NCI-H2196 treated with DMSO at 0.1 percent for 48 hours (cell line): ENCODE results near the gene LRIG1.

ENCODE experiments used
- DNase-seq: peaks from one replicate; lab custom pipeline; 2025; ENCODE audit not compliant: unreplicated experiment; lab: John Stamatoyannopoulos, UW

The LRIG1 gene

GRCh38 chr3:66470956-66471686 lies 29.7 kb downstream of the LRIG1 start:
- DNase-seq, result no peak

- DNase-seq, result no peak
Observed at GRCh38 chr3:66470285-66470684, 30.5 kb downstream of the LRIG1 start.

GRCh38 chr3:66469220-66469640 lies 31.6 kb downstream of the LRIG1 start:
- no peak for DNase-seq

- no peak for DNase-seq
Observed at GRCh38 chr3:66467996-66468735, 32.7 kb downstream of the LRIG1 start.

- DNase-seq, result no peak
Observed at GRCh38 chr3:66466606-66467270, 34.1 kb downstream of the LRIG1 start.

GRCh38 chr3:66465587-66465986 lies 35.2 kb downstream of the LRIG1 start:
- no peak for DNase-seq

GRCh38 chr3:66465034-66465433 lies 35.8 kb downstream of the LRIG1 start:
- no peak for DNase-seq

GRCh38 chr3:66464512-66464894 lies 36.3 kb downstream of the LRIG1 start:
- no peak for DNase-seq

GRCh38 chr3:66463730-66464511 lies 36.9 kb downstream of the LRIG1 start:
- DNase-seq, result no peak

GRCh38 chr3:66463054-66463631 lies 37.7 kb downstream of the LRIG1 start:
- no peak for DNase-seq

GRCh38 chr3:66457252-66457651 lies 43.6 kb downstream of the LRIG1 start:
- DNase-seq, result no peak

- no peak for DNase-seq
Observed at GRCh38 chr3:66456711-66457173, 44.1 kb downstream of the LRIG1 start.

GRCh38 chr3:66454464-66454859 lies 46.4 kb downstream of the LRIG1 start:
- DNase-seq, result no peak

- no peak for DNase-seq
Observed at GRCh38 chr3:66453651-66454463, 47.0 kb downstream of the LRIG1 start.

GRCh38 chr3:66452303-66453011 lies 48.4 kb downstream of the LRIG1 start:
- DNase-seq, result no peak

- DNase-seq, result no peak
Observed at GRCh38 chr3:66451766-66452165, 49.1 kb downstream of the LRIG1 start.

- DNase-seq, result peak; percentile 4
Observed at GRCh38 chr3:66450390-66451022, 50.3 kb downstream of the LRIG1 start.

- DNase-seq, result no peak
Observed at GRCh38 chr3:66449411-66449974, 51.3 kb downstream of the LRIG1 start.
